HUDEP-2 (cell line): ENCODE measurements around the gene AGK.
A peak's percentile ranks its signal among the peaks of the same experiment; 100 is the strongest.
"Not testable (repeated sequence)": the region's sequence is repeated elsewhere in the genome, so short reads cannot be mapped to it uniquely, and the experiment has no call there.

Source experiments
- DNase-seq, 76 experiments: peaks; one replicate each; lab custom pipeline; 2025; ENCODE audit not compliant: unreplicated experiment in 76 of 76; lab: John Stamatoyannopoulos, UW

The AGK gene

GRCh38 chr7:141645188-141645587 is 94.0 kb downstream of the AGK start:
- DNase-seq, result no peak

GRCh38 chr7:141646826-141647480 is 95.7 kb downstream of the AGK start:
- no peak for DNase-seq

- DNase-seq, result not testable (repeated sequence)
These were observed 96.5 kb downstream of the AGK start for GRCh38 chr7:141647701-141648100.

- DNase-seq, result no peak
These were observed 97.3 kb downstream of the AGK start for GRCh38 chr7:141648276-141649114.

- no peak for DNase-seq
These were observed 98.1 kb downstream of the AGK start for GRCh38 chr7:141649137-141649864.

DNA sequence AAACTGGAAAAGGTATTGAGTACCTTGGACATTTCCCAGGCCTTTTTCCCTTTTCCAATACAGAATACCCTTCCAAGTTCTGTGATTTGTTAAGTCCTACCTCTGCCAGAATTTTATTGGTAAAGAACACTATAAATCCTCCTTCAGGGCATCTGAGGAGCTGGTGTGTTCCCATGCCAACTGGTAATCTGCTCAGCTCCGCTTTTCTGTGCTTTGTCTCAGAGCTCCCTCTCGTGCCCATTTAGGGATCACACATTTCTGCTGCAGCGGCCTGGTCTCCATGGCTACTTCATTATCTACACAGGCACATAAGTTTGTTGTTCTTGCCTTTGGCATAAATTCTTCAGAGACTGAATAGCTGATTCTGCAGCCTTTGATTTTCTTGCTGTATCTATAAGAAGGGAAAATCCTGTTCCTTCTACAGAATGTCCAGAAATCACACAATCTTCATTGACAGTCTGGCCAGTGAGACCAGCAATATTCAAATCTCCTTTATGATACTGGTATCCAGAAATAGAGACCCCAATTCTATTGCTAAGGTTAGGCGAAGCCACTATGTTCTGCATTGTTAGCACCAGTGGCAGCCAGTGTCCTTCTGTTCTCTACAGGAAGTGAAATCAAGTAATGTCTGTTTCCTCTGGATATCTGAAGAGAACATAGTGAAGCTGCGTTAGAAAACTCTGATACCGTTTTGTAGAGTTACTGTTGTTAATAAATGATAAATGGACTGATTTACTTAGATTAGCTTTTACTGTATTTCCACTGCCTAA is 98.8 kb downstream of the AGK start:
- DNase-seq, result peak in 44 of 76 experiments; percentile 1 to 67 (median 24)

- DNase-seq, result no peak
These were observed 100.2 kb downstream of the AGK start for GRCh38 chr7:141651417-141651816.

DNA sequence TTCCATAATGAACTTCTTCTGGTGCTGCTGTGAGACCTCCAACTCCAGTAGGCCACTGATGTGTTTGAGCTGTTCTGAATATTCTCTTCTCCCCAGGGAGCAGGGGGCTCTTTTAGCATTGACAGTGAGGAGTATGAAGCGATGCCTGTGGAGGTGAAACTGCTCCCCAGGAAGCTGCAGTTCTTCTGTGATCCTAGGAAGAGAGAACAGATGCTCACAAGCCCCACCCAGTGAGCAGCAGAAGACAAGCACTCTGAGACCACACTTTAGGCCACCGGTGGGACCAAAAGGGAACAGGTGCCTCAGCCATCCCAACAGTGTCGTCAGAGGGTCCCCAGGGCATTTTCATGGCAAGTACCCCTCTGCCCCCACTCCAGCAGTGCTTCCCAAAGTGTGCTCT is 101.5 kb downstream of the AGK start:
- no peak for DNase-seq

DNA sequence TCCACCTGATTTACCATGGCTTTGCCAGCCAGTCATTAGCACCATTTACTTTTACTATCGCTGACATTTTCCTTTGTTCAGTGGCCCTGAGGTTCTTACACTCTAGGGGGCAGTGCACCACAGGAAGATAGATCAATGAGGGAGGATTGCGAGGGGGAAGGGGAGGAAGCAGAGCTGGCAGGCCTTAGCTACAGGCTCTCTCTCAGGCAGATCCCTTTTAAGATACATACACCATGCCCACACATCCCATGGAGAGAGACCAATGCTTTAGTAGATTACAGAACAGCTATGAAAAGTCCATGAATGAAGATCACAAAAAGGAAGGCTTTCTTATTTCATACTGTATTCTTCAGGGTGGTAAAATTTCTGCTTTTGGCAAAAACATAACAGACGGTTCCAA is 103.3 kb downstream of the AGK start:
- peak in 49 of 76 experiments; percentile 1 to 64 (median 23) for DNase-seq

DNA sequence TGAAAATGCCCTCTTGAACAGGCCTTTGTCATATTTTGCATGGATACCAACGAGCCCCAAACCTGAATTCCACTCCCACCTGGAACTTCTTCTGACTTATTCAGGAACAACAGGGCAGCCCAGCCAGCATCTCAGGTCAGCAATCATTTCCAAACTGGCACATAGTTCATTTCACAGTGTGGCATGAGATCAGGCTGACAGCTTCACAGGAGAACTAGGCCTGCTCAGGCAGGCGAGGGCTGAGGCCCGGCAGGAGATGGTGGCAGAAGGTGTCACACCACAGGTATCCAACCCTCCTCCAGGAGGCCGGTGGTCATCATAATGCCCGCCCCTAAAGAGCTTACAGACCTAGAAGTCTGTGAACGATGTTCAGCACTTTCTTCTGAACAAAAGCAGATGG is 108.3 kb downstream of the AGK start:
- DNase-seq, result no peak

- DNase-seq, result no peak
These were observed 109.0 kb downstream of the AGK start for GRCh38 chr7:141660259-141660658.

- no peak for DNase-seq
These were observed 112.1 kb downstream of the AGK start for GRCh38 chr7:141663081-141663849.

GRCh38 chr7:141664450-141664849 is 113.2 kb downstream of the AGK start:
- no peak for DNase-seq

- DNase-seq, result no peak
These were observed 114.2 kb downstream of the AGK start for GRCh38 chr7:141665208-141666035.

DNA sequence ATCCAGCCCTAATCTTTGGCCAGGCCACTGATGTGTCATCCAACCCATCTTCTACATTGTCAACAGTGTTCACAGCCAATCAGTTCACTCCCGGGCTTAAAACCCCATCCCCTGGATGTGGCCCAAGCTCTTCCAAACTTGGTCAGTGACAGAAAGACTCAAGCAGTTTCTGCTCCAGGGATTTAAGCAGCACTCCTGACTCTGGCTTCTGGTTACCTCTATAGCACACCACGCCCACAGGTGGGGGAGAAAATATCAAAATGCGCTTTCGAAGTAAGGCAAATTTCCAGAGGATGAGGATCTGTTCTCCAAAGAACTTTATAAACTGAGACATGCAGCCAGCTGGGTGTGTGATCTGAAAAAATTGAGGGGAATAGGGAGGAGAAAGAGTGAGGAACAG is 114.9 kb downstream of the AGK start:
- no peak for DNase-seq

DNA sequence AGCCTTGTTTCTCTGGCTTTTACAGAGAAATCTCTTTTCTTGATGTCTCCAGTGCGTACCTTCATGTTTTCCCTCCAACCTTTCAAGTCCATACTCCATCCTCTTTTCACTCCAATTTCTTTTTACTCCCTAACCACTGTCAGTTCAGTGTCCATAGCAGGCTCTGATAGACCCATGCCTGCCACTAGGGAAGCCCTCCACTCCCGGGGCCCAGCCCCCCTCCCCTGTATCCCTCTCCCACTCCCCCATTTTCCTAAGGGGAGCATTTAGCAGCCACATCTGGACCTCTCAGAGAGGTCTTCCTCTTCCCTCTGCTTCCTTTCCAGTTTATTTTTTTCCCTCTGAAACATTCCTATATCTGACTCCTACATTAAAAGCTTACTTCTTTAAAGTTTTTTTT is 117.6 kb downstream of the AGK start:
- no peak for DNase-seq

GRCh38 chr7:141671705-141672496 is 120.7 kb downstream of the AGK start:
- no peak for DNase-seq

- DNase-seq, result no peak
These were observed 122.1 kb downstream of the AGK start for GRCh38 chr7:141673346-141673745.
